ENCODE results near the gene RFX5. TPM values are rescaled to one million over a fixed set of nuclear protein-coding genes. Genes with fewer than 3 reads are reported as not detected.
A peak's percentile ranks its signal among the peaks of the same experiment; 100 is the strongest.

Gene RFX5
- total and polyA plus RNA-seq, 2 donors, result 31.2 to 42.9 TPM

DNA sequence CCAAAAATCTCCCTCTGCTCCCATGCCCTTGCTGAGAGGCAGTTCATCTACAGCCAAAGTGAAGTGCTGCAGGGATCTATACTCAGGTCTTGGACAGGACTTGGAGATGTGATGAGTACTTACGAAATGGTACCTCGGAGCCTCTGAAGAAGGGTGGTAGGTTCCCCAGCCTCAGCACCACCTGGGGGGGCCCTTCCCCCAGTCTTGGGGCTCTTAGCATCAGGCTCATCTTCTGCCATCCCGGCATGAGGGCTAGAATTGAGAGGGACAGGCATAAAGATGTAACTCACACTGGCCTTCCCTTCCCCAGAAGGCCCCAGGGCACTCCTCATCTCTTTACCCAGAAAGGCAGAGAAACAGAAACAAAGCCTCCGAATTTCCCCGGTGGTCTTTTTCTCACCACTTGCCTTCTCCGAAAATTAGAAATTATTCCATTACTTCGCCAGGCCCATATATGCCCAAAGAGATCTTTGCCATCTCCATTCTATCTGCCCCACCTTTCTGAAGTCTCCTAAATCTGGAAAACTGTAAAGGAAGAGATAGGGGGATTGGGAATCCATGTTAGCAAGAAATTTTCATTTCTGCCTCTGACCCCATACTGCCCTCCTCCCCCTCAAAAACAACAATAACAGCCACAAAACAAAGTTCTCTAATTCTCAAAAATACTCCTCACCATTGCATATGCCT lies 827 bp downstream of the RFX5 start:
- Histone ChIP-seq H3K27ac (ENCODE audit: low read depth) (no peak overlapping the region), H3K4me3 (ENCODE audit: low read depth, low read length) (peak overlapping the region; percentile 46), H3K36me3 (ENCODE audit: insufficient read depth) (no peaks in the 10 kb centered on the region), H3K4me1 (ENCODE audit: insufficient read depth) (no peaks in the 10 kb centered on the region)
- WGBS, result 44% methylated on average over 7 of the region's 7 CpGs
- no peak for DNase-seq (ENCODE audit: extremely low spot score)

DNA sequence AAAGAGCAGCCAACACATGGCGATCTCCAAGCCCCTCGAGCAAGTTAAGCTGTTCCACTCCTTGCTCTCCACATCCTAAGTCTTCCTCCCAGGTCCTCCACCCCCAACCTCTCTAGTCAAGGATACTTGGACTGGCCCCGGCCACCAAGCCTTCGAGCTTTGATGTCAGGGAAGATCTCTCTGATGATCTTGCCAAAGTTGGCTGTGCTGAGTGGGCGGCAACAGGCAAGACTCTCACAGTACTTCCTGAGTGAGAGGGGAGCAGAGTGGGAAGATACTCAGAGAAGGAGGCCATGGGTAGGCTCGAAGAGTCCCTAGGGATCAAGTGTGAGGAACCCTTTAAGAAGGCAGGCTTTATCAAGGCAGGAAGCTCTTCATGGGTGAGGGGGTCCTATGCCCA lies 2.8 kb downstream of the RFX5 start:
- WGBS, result 84% methylated on average over 6 of the region's 6 CpGs
- no peak for DNase-seq (ENCODE audit: extremely low spot score)
- Histone ChIP-seq H3K4me1 (ENCODE audit: insufficient read depth) (no peaks in the 10 kb centered on the region), H3K4me3 (ENCODE audit: low read depth, low read length) (no peak overlapping the region), H3K27ac (ENCODE audit: low read depth) (no peak overlapping the region), H3K36me3 (ENCODE audit: insufficient read depth) (no peaks in the 10 kb centered on the region)

DNA sequence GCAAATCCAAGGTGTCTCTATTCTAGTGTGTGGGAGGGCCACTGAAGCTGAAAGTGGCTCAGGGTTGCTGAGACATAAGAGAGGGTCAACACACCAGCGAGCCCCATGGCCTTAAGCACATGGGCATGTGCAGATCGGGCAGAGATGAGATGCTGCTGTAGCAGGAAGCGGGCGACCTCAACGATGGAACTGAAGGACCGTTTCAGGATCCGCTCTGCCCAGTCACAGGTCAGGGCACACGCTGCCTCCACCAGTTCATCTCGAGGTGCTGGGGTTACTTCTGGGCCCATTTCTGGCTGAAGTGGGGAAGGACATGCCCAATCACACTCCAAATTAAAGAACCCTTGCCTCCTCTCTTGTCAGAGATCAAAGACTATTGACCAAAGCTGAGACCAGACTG lies 3.5 kb downstream of the RFX5 start:
- Histone ChIP-seq H3K27ac (ENCODE audit: low read depth) (no peak overlapping the region), H3K4me3 (ENCODE audit: low read depth, low read length) (no peak overlapping the region), H3K4me1 (ENCODE audit: insufficient read depth) (no peaks in the 10 kb centered on the region), H3K36me3 (ENCODE audit: insufficient read depth) (no peaks in the 10 kb centered on the region)
- 79% methylated on average over 9 of the region's 9 CpGs for WGBS
- DNase-seq (ENCODE audit: extremely low spot score), result no peak

DNA sequence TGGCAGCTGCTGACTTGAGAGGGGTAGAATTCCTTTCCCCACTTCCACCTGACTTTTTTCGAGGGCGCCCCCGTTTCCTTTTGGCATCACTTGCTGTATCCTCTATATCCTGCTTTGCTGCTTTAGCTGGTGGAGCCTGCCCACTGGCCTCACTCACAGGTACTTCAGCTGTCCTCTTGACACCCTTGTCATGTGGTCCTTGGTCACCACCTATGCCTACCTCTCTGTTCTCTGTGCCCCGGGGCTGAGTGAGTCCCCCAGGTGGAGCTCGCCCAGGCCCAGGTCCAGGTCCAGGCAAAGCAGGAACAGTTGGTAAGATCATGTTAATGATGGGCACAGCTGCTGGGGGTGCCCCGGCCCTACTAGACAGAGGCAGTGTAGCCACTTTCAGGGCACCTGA lies 4.5 kb downstream of the RFX5 start:
- Histone ChIP-seq H3K36me3 (ENCODE audit: insufficient read depth) (no peaks in the 10 kb centered on the region), H3K4me1 (ENCODE audit: insufficient read depth) (no peaks in the 10 kb centered on the region), H3K27ac (ENCODE audit: low read depth) (no peak overlapping the region), H3K4me3 (ENCODE audit: low read depth, low read length) (no peak overlapping the region)
- 90% methylated on average over 6 of the region's 6 CpGs for WGBS
- no peak for DNase-seq (ENCODE audit: extremely low spot score)

DNA sequence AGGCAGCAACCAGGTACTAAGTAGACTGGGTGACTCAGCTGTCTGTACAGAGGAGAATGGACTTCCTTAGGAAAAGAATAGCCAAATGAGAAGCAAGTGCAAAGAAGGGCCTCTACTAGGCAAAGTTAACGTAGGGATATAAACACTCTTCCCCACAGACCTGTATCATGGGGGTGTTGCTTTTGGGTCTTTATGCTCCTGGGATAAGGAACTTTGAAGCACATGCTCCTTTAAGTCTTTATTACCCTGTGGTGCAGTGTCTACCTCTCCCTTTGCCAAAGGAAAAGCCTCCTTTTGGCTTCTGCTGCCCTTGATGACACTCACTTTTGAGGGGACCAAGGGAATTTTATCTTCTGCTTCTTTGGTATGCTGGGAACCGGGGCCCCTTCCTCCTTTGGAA lies 5.0 kb downstream of the RFX5 start:
- 84% methylated on average over 2 of the region's 2 CpGs for WGBS
- no peak for DNase-seq (ENCODE audit: extremely low spot score)
- no peaks in the 10 kb centered on the region for H3K4me1 ChIP-seq (ENCODE audit: insufficient read depth)

DNA sequence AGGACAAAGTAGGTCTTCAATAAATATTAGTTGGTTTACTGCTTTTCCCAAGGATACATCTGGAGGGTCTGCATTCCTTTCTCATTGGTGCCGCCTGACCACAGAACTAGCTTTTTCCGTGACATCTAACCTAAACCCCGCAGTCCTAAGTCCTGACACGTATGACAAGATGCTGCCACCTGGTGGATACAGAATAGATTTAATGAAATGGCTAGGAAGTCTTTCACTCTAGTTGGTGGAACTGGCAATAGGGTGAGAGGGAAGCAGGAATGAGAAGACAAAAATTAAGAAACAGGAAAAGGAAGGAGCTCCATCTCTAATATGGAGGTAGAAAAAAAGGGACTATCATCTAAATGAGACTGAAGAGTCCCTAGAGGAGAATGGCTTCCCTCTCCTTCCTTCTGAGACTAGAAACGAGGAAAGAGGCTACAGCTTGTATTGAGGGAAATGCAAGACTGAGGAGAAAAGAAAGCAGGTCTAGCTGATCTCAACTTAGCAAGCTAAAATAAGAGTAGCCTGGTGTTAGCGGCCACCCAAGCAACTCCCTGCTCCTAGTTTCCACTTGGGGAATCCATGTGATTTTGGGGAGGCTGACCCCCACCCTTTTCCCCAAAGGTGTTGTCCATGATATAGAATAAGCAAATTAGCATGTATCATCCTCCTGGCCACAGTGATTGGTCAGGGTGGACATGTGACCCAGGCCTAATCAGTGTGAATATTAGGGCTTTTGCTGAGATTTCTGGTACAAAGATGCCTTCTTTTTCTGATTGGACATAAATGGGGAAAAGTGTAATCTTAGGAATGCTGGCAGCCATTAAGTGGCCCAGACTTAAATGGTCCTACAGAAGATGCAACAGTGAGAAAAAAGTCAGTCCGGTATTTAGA lies 5.9 kb downstream of the RFX5 start:
- peak; percentile 72 for DNase-seq (ENCODE audit: extremely low spot score)
- no peak overlapping the region for H3K27ac ChIP-seq (ENCODE audit: low read depth)

More for the DNA sequence above, 5.0 kb downstream of the RFX5 start:
- H3K36me3 ChIP-seq (ENCODE audit: insufficient read depth), result no peaks in the 10 kb centered on the region
- H3K4me3 ChIP-seq (ENCODE audit: low read depth, low read length), result no peak overlapping the region
- H3K27ac ChIP-seq (ENCODE audit: low read depth), result no peak overlapping the region

DNA sequence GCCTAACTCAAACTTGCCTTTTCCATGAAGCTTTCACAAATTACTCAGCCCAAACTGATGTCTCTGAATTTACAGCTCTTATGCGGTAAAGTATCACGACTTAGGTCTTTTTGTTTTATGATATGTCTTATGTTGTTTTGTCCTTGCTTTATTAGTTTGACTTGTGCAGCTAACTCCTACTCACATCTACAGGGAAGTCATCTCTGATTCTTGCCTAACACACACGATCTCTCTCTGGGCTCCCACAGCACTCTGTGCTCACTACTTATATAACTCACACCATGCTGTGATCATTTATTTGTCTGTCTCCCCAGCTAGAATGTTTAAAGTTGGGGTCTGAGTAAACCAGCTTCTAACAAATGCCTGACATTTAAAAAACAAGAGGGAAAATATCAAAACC lies 10.5 kb downstream of the RFX5 start:
- DNase-seq (ENCODE audit: extremely low spot score), result no peak
- Histone ChIP-seq H3K27ac (ENCODE audit: low read depth) (no peak overlapping the region), H3K36me3 (ENCODE audit: insufficient read depth) (no peaks in the 10 kb centered on the region), H3K4me3 (ENCODE audit: low read depth, low read length) (no peak overlapping the region), H3K4me1 (ENCODE audit: insufficient read depth) (no peaks in the 10 kb centered on the region)
- WGBS, result 87% methylated on average over 3 of the region's 3 CpGs

More for the DNA sequence above, 5.9 kb downstream of the RFX5 start:
- Histone ChIP-seq H3K4me3 (ENCODE audit: low read depth, low read length) (no peak overlapping the region), H3K4me1 (ENCODE audit: insufficient read depth) (no peaks in the 10 kb centered on the region), H3K36me3 (ENCODE audit: insufficient read depth) (no peaks in the 10 kb centered on the region)
- WGBS, result 33% methylated on average over 7 of the region's 7 CpGs

DNA sequence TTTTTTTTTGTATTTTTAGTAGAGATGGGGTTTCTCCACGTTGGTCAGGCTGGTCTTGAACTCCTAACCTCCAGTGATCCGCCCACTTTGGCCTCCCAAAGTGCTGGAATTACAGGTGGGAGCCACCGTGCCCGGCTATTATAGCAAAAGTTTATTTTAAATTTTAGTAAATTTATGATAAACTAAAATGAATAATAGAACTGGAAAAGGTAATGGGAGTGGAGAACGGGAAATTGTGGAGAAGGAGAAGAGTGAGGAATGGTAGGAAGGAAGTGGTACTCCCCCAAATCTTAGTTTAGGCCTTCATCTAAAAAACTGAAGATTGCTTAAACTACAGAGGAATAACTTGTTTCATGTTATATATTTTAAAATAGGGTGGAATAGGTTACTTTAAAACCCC lies 12.2 kb downstream of the RFX5 start:
- WGBS, result 80% methylated on average over 5 of the region's 5 CpGs
- Histone ChIP-seq H3K27ac (ENCODE audit: low read depth) (no peak overlapping the region), H3K4me3 (ENCODE audit: low read depth, low read length) (no peak overlapping the region), H3K4me1 (ENCODE audit: insufficient read depth) (no peaks in the 10 kb centered on the region), H3K36me3 (ENCODE audit: insufficient read depth) (no peaks in the 10 kb centered on the region)
- DNase-seq (ENCODE audit: extremely low spot score), result no peak

DNA sequence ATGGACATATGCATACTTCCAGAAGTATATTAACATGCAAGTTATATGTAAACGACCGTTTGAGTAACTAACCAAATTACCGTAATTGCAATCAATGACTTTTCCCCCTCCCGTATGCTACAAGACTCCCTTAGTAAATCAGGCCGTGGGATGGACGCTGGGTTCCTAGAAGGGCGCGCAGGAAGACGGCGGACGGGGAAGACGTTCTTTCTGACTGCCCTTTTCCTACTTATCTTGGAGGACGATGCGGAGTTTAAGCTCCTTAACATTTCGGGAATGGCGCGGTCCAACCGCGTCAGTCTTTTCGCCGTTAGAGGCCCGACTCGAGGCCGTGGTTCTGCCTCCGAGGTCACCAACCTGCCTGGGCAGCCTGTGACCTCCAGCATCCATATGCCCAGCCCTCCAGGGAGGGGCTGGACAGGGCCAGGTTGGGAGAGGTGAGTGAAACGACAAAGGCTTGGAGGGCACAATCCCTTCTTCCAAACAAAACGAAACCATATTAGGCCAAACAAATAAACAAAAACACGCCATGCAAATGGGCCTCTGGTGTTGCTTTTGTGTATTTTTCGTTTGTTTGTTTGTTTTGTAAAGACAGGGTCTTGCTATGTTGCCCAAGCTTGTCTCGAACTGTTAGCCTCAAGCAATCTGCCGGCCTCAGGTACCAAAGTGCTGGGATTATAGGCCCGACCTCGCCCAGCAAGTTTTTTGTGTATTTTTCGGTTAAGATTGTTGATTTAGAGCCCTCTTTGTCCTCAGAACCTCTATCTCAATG lies 19.0 kb downstream of the RFX5 start:
- H3K36me3 ChIP-seq (ENCODE audit: insufficient read depth), result no peaks in the 10 kb centered on the region
- 16% methylated on average over 34 of the region's 34 CpGs for WGBS
- no peak for DNase-seq (ENCODE audit: extremely low spot score)
- peak overlapping the region; percentile 96 for H3K4me3 ChIP-seq (ENCODE audit: low read depth, low read length)
- H3K4me1 ChIP-seq (ENCODE audit: insufficient read depth), result no peaks in the 10 kb centered on the region
- H3K27ac ChIP-seq (ENCODE audit: low read depth), result peak overlapping the region; percentile 80

DNA sequence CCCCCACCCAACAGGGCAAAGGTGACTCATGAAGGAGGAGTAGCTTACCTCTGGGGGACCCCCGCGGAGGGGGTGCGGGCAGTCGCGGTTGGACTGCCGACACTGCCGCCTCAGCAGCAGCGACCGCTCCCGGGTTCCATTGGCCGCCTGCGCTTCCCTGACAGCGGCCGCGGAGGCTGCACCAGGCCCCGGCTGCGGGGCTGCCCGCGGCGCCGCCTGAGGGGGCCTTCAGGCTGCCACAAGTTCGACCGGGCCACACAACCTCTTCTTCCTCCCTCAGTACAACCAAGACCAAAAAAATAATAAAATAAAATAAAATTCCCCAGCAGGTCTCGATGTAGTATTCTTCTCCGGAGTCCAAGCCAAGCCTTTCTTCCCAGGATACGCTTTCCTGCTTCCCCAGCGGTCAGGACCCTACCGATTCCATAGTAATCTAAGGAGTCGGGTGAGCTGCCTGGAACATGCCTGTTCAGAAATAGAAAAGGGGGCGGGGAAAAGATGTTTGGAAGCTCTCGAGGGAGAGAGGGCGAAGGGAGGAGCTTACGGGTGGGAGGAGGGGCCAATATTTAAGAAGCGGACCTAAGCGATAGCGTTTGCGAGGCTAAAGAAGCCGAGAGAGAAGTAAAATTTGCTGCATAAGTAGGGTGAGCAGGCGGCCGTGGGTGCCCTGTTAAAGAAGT lies 19.7 kb downstream of the RFX5 start, which contains the start of gene PI4KB:
Gene PI4KB (minus strand): TSS at position 194 of the 680 bp plus-strand sequence. CDS start 10,935 bp downstream, outside the sequence.
- under 1% methylated on average over 40 of the region's 40 CpGs for WGBS
- DNase-seq (ENCODE audit: extremely low spot score), result peak; percentile 99
- H3K4me1 ChIP-seq (ENCODE audit: insufficient read depth), result no peaks in the 10 kb centered on the region
- H3K4me3 ChIP-seq (ENCODE audit: low read depth, low read length), result peak within 1 kb of the TSS; percentile 96
- H3K27ac ChIP-seq (ENCODE audit: low read depth), result peak within 1 kb of the TSS; percentile 80
- H3K36me3 ChIP-seq (ENCODE audit: insufficient read depth), result no peaks in the 10 kb centered on the region

DNA sequence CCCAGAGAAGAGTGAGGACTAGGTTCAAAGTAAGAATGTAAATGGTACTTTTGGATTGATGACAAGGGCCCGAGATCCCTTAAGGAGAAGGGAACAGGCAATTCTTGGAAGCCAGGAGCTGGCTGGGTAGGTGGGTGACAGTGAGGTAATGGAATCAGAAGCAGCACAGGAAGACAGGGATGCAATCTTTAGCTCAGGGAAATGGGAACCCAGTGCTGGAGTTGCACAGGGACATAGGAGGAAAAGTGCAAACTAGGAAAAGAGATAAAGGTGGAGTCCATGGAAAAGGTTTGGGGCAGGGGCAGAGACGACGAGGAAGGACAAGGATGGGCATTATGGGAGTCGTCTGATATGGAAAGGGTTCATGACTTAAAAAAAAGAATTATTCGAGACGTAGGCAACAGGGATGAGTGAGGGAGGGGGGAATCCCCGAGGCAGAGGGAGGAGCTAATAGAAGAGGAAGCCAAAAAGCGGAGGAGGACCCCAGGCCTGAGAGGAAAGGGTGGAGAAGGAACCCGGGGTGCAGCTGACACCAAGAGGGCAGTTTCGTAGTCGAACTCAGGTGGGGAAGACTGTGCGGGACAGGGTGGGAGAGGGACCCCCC lies 20.3 kb downstream of the RFX5 start:
- Histone ChIP-seq H3K27ac (ENCODE audit: low read depth) (peak overlapping the region; percentile 79), H3K4me1 (ENCODE audit: insufficient read depth) (no peaks in the 10 kb centered on the region), H3K4me3 (ENCODE audit: low read depth, low read length) (peak overlapping the region; percentile 96), H3K36me3 (ENCODE audit: insufficient read depth) (no peaks in the 10 kb centered on the region)
- no peak for DNase-seq (ENCODE audit: extremely low spot score)
- WGBS, result 1% methylated on average over 12 of the region's 12 CpGs

DNA sequence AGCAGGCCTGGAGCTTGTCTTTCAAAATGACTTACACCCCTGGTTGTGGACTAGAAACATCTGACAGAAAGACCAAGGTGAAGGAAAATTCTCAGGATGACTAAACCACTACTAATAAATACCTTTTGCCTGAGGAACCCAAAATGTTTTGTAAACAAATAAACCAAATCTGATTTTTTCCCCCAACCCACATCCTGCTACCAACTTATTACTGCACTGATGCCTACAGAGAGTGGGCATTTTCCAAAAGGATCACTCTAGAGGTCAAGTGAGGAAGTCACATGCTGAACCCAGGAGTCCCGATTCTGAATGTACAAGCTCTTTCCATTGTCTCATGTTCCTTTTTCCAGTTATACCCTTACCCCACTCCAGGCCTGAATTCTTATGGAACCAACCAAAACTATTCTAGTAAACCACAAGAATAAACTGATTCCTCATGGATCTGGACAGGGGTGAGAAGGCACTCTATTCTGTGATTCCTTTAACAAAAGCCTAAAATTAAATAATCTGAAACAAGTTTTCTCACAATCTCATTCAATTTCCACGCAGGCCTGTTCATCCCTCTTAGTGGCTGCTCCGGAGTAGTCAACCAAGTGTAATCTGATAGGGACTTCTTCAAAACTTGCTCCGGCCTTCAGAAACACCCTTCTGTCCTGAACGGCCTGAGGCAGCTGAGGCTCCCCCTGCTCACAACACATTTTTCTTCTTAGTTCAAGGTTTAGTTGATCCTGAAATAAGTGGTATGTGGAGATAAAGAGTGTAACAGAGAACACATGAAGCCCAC lies 21.2 kb downstream of the RFX5 start:
- Histone ChIP-seq H3K4me3 (ENCODE audit: low read depth, low read length) (peak overlapping the region; percentile 96), H3K27ac (ENCODE audit: low read depth) (no peak overlapping the region), H3K4me1 (ENCODE audit: insufficient read depth) (no peaks in the 10 kb centered on the region), H3K36me3 (ENCODE audit: insufficient read depth) (peaks cover 2% of the 10 kb centered on the region)
- WGBS, result 26% methylated on average over 5 of the region's 5 CpGs
- no peak for DNase-seq (ENCODE audit: extremely low spot score)
